GM13977 (cell line): ENCODE results near the gene PPM1B.
"Not testable (repeated sequence)": the region's sequence is repeated elsewhere in the genome, so short reads cannot be mapped to it uniquely, and the experiment has no call there.

Source experiments
- DNase-seq: peaks from one replicate; pipeline ENCODE4 v3.0.0; 2012; ENCODE audit warnings: low spot score
- in situ Hi-C: fragments of 300-500 bp; cut with MboI; formaldehyde crosslinking; loops from one replicate; pipeline ENCODE4 v1.12.0; 2022; ENCODE audit warnings: low sequenced_read_pairs, low pct_unique_long_range_greater_than_20kb, mixed read lengths, inconsistent platforms; ENCODE audit not compliant: unreplicated experiment
- TF ChIP-seq, protein P1 (sequence below): IDR thresholded peaks from 2 replicates; pipeline ENCODE4 v1.5.1; 2012; ENCODE audit warnings: mild to moderate bottlenecking, control low read depth; ENCODE audit not compliant: insufficient read depth; ENCODE audit errors: extremely low read depth, missing control alignments

The PPM1B gene

DNA sequence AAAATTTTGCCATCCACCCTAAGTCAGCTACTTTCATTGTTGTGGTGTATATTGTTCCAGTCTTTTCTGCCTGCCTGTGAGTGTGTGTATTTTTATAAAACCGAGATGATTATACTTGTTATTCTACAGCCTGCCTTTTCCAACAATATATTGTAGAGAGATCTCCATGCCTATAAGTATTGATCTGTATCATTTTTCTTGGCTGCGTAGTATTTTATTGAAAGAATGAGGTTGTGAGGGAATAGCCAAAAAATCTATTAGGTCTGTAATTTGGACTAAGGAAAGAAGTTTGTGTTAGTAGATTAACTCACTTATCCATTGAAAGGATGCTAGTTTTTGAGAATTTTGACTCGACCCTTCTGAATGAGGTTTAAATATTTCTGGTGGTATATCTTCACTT, 34.9 kb downstream of the PPM1B start:
- in situ Hi-C loops: no loop called here
- TF ChIP-seq, protein P1, sequence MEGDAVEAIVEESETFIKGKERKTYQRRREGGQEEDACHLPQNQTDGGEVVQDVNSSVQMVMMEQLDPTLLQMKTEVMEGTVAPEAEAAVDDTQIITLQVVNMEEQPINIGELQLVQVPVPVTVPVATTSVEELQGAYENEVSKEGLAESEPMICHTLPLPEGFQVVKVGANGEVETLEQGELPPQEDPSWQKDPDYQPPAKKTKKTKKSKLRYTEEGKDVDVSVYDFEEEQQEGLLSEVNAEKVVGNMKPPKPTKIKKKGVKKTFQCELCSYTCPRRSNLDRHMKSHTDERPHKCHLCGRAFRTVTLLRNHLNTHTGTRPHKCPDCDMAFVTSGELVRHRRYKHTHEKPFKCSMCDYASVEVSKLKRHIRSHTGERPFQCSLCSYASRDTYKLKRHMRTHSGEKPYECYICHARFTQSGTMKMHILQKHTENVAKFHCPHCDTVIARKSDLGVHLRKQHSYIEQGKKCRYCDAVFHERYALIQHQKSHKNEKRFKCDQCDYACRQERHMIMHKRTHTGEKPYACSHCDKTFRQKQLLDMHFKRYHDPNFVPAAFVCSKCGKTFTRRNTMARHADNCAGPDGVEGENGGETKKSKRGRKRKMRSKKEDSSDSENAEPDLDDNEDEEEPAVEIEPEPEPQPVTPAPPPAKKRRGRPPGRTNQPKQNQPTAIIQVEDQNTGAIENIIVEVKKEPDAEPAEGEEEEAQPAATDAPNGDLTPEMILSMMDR: no peak
- no peak for DNase-seq

DNA sequence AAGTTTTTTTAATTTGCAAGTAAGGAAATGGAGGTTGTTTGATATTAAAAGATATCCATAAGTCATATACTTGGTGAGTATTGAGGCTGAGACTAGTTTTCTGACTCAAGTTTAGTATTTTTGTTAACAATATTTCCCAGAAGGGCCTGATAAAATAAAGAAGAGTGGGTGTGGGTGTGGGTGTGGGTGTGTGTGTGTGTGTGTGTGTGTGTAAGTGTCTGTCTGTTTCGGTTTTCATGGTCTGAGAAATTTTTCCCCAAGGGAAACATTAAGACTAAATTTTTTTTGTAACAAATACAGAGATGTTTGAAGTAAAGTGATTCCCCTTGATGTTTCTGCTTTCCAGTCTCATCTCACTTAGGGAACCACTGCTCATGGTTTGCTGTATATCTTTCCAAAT, 36.5 kb downstream of the PPM1B start:
- TF ChIP-seq, protein P1: no peak
- DNase-seq: no peak
- in situ Hi-C loops: no loop called here

DNA sequence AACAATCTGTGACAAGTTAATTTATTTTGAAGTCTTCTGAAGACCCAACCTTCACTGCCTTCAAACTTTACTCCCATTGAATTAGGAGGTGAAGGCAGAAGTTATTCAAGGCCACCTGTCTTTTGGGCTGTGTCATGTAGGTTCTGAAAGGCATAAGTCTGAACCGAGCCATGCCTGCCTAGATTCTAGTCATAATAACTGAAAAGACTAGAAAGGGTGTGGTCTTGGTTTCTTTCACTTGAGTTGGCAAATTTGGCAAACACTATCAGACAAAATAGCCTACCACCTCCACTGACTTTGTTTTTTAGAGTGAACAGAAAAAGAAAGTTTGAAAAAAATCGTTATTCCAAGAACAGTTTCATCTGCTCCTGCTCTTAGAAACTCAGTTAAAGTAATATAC, 38.4 kb downstream of the PPM1B start:
- no peak for DNase-seq
- in situ Hi-C loops: no loop called here
- TF ChIP-seq, protein P1: no peak

DNA sequence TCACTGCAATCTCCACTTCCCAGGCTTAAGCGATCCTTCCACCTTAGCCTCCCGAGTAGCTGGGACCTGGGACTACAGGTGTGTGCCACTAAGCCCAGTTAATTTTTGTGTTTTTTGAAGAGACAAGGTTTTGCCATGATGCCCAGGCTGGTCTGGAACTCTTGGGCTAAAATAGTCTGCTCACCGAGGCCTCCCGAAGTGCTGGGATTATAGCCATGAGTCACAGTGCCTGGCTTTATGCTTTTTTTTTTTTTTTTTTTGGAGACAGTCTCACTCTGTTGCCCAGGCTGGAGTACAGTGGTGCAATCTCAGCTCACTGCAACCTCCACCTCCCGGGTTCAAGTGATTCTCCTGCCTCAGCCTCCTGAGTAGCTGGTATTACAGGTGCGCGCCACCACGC, 39.0 kb downstream of the PPM1B start:
- in situ Hi-C loops, DNase-seq: not testable (repeated sequence)

DNA sequence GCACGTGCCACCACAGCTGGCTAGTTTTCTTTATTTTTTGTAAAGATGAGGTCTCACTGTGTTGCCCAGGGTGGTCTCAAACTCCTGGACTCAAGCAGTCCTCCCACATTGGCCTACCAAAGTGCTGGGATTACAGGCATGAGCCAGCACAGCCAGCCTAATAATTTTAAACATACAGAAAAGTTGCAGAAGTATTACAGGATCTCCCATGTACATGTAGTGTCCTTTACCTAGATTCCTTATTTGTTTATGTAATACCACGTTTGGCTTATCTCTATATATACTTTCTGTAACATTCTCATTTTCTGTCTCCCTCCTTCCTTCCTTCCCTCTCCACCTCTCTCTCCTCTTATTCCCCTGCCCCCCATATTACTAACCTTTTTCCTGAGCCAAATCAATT, 41.7 kb downstream of the PPM1B start:
- in situ Hi-C loops: no loop called here
- TF ChIP-seq, protein P1: no peak
- DNase-seq: no peak

DNA sequence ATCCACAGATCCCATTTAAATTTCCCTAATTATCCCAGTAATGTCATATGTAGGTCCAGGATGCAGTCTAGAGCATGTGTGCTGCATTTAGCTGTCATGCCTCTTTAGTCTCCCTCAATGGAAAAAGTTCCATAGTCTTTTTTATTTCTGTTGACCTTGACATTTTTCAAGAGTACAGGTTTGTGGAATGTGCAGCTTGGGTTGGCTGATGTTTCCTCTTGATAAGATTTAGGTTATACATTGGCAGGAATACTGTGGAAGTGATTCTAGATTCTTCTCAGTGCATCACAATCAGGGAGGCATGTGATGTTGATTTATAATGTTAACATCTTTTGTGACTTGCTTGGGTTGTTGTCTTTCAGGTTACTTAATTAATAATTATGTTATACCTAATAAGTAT, 42.5 kb downstream of the PPM1B start:
- in situ Hi-C loops: no loop called here
- DNase-seq: no peak
- TF ChIP-seq, protein P1: no peak

DNA sequence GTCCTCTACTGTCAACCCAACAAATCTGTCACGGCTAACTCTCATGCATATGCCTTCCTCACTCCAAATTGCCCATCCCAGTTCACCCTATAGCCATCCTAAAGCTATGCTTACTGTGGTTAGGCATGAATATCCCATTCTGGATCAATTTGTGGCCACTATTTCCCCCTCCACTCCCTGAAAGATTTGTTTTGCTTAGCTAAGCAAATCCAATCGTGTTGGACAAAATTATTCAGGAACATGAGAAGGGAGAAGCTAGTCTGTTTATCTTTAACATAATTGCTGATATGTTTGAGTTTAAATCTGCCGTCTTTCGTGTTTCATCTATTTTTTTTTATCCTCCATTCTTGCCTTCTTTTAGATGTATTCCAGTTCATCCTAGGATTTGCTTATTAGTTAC, 43.6 kb downstream of the PPM1B start:
- TF ChIP-seq, protein P1: no peak
- in situ Hi-C loops: no loop called here
- no peak for DNase-seq
